ENCODE results near the gene FASTKD1. TPM values are rescaled to one million over a fixed set of nuclear protein-coding genes. Genes with fewer than 3 reads are reported as not detected.
"Not testable (repeated sequence)": the region's sequence is repeated elsewhere in the genome, so short reads cannot be mapped to it uniquely, and the experiment has no call there.

Gene FASTKD1
- total RNA-seq, 2 donors from 2014 or later: 22.6 to 26.7 TPM

GRCh38 chr2:169528271-169528701 is 45.4 kb downstream of the FASTKD1 start:
- TF ChIP-seq CTCF (IDR thresholded peaks at IDR 0.05): peak; percentile 50 to 86
- peaks cover 31% of the 10 kb centered on the region for H3K36me3 ChIP-seq
- no peaks in the 10 kb centered on the region for H3K27me3 ChIP-seq
- peak; percentile 73 for DNase-seq (ENCODE audit: low spot score)
- H3K27ac ChIP-seq: no peak overlapping the region
- no peaks in the 10 kb centered on the region for H3K9me3 ChIP-seq
- H3K4me3 ChIP-seq: no peak overlapping the region
- H3K4me1 ChIP-seq: no peaks in the 10 kb centered on the region

- Histone ChIP-seq H3K4me3 (no peak overlapping the region), H3K27ac (no peak overlapping the region), H3K27me3 (no peaks in the 10 kb centered on the region), H3K4me1 (no peaks in the 10 kb centered on the region), H3K36me3 (peaks cover 36% of the 10 kb centered on the region), H3K9me3 (no peaks in the 10 kb centered on the region)
- DNase-seq (ENCODE audit: low spot score): no peak
- no peak for TF ChIP-seq CTCF (IDR thresholded peaks at IDR 0.05)
These were observed 47.2 kb downstream of the FASTKD1 start for GRCh38 chr2:169526451-169526850.

GRCh38 chr2:169525434-169525833 is 48.2 kb downstream of the FASTKD1 start:
- no peak for TF ChIP-seq CTCF (IDR thresholded peaks at IDR 0.05)
- Histone ChIP-seq H3K9me3 (no peaks in the 10 kb centered on the region), H3K36me3 (peaks cover 42% of the 10 kb centered on the region), H3K4me1 (no peaks in the 10 kb centered on the region), H3K27ac (no peak overlapping the region), H3K27me3 (no peaks in the 10 kb centered on the region), H3K4me3 (no peak overlapping the region)
- DNase-seq (ENCODE audit: low spot score): no peak

GRCh38 chr2:169523681-169524080 is 50.0 kb downstream of the FASTKD1 start:
- TF ChIP-seq CTCF (IDR thresholded peaks at IDR 0.05): no peak
- Histone ChIP-seq H3K9me3 (no peaks in the 10 kb centered on the region), H3K36me3 (peaks cover 35% of the 10 kb centered on the region), H3K27me3 (no peaks in the 10 kb centered on the region), H3K27ac (no peak overlapping the region), H3K4me3 (no peak overlapping the region), H3K4me1 (no peaks in the 10 kb centered on the region)
- DNase-seq (ENCODE audit: low spot score): no peak

GRCh38 chr2:169520896-169521295 is 52.8 kb downstream of the FASTKD1 start:
- no peak overlapping the region for H3K4me3 ChIP-seq
- peaks cover 27% of the 10 kb centered on the region for H3K36me3 ChIP-seq
- no peaks in the 10 kb centered on the region for H3K27me3 ChIP-seq
- H3K9me3 ChIP-seq: no peaks in the 10 kb centered on the region
- no peak for TF ChIP-seq CTCF (IDR thresholded peaks at IDR 0.05)
- no peaks in the 10 kb centered on the region for H3K4me1 ChIP-seq
- H3K27ac ChIP-seq: no peak overlapping the region
- no peak for DNase-seq (ENCODE audit: low spot score)

- H3K27ac ChIP-seq: not testable (repeated sequence)
These were observed 57.1 kb downstream of the FASTKD1 start for GRCh38 chr2:169516488-169516995.

GRCh38 chr2:169514758-169515157 is 58.9 kb downstream of the FASTKD1 start:
- H3K4me3 ChIP-seq; H3K27ac ChIP-seq; DNase-seq (ENCODE audit: low spot score); H3K27me3 ChIP-seq; H3K36me3 ChIP-seq; H3K4me1 ChIP-seq; H3K9me3 ChIP-seq: not testable (repeated sequence)

More at GRCh38 chr2:169516488-169516995, 57.1 kb downstream of the FASTKD1 start:
- not testable (repeated sequence) for H3K9me3 ChIP-seq; H3K27me3 ChIP-seq; H3K4me3 ChIP-seq; DNase-seq (ENCODE audit: low spot score); H3K36me3 ChIP-seq; H3K4me1 ChIP-seq
